ENCODE measurements around the gene LRRC74A. TPM values are rescaled to one million over a fixed set of nuclear protein-coding genes. Genes with fewer than 3 reads are reported as not detected.
A peak's percentile ranks its signal among the peaks of the same experiment; 100 is the strongest.

The LRRC74A gene
- not detected for total RNA-seq
- not detected for polyA plus RNA-seq (2013, experiment 1 of 2)
- polyA plus RNA-seq (2013, experiment 2 of 2): not detected
- long read RNA-seq, experiment 1, partial matches to known transcripts: 0 of 1 reads
- long read RNA-seq, experiment 1, other reads (novel, unspliced or antisense): 1 of 1 reads
- long read RNA-seq, experiment 2: 0 reads
- long read RNA-seq, experiment 3: 0 reads
- long read RNA-seq, experiment 4: 0 reads

DNA sequence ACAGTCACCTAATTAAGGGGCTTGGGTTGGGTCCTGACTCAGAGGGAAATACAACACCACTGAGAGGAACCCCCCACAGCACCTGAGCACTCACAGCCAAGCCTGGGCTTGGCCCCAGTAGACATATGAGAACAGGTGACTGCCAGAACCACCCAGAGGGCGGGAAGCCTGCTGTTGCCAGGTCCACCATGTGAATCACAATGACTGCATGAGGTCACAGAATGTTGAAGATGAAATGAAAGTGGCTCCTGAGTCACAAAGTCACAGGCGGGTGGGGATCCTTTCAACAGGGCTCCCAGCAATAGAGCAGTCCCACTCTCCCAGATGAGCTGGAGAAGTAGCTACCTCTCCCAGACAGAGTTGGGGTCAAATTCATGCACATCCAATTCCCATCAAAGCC, at the start of gene LRRC74A:
TSS of gene LRRC74A (plus strand) at position 287 of the 400 bp plus-strand sequence. CDS start 290 bp downstream, outside the sequence.
- H3K27me3 ChIP-seq (ENCODE audit: control insufficient read depth, insufficient read depth, low read length, poor library complexity, severe bottlenecking): no peaks in the 10 kb centered on the region
- DNase-seq: no peak
- H3K27ac Mint-ChIP-seq: no peak within 1 kb of the TSS
- no peak within 1 kb of the TSS for H3K27ac ChIP-seq (ENCODE audit: low read depth, low read length)
- WGBS, 2 experiments (ENCODE audit: insufficient coverage in 1 of 2, insufficient read length in 1 of 2): 90 to 93% methylated on average over 2 of the region's 2 CpGs
- H3K9me3 Mint-ChIP-seq: peaks cover 2% of the 10 kb centered on the region
- H3K4me3 Mint-ChIP-seq: no peak within 1 kb of the TSS
- H3K27me3 Mint-ChIP-seq (ENCODE audit: insufficient read depth): peaks cover 5% of the 10 kb centered on the region
- H3K9ac ChIP-seq (ENCODE audit: extremely low read depth, low read length, poor library complexity, severe bottlenecking): no peak within 1 kb of the TSS
- no peaks in the 10 kb centered on the region for H3K36me3 Mint-ChIP-seq (ENCODE audit: low read depth)
- H3K36me3 ChIP-seq (ENCODE audit: control insufficient read depth, insufficient read depth, low read length): no peaks in the 10 kb centered on the region
- H3K4me1 Mint-ChIP-seq: peaks cover 24% of the 10 kb centered on the region
- TF ChIP-seq, protein P1, sequence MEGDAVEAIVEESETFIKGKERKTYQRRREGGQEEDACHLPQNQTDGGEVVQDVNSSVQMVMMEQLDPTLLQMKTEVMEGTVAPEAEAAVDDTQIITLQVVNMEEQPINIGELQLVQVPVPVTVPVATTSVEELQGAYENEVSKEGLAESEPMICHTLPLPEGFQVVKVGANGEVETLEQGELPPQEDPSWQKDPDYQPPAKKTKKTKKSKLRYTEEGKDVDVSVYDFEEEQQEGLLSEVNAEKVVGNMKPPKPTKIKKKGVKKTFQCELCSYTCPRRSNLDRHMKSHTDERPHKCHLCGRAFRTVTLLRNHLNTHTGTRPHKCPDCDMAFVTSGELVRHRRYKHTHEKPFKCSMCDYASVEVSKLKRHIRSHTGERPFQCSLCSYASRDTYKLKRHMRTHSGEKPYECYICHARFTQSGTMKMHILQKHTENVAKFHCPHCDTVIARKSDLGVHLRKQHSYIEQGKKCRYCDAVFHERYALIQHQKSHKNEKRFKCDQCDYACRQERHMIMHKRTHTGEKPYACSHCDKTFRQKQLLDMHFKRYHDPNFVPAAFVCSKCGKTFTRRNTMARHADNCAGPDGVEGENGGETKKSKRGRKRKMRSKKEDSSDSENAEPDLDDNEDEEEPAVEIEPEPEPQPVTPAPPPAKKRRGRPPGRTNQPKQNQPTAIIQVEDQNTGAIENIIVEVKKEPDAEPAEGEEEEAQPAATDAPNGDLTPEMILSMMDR (conservative IDR thresholded peaks at IDR 0.05): no peak
- peaks cover 19% of the 10 kb centered on the region for H3K4me1 ChIP-seq (ENCODE audit: control insufficient read depth, insufficient read depth, low read length)
- no peak within 1 kb of the TSS for H3K4me3 ChIP-seq (ENCODE audit: low read length)
- H3K9me3 ChIP-seq (ENCODE audit: control insufficient read depth, low read length): peaks cover under 1% of the 10 kb centered on the region

DNA sequence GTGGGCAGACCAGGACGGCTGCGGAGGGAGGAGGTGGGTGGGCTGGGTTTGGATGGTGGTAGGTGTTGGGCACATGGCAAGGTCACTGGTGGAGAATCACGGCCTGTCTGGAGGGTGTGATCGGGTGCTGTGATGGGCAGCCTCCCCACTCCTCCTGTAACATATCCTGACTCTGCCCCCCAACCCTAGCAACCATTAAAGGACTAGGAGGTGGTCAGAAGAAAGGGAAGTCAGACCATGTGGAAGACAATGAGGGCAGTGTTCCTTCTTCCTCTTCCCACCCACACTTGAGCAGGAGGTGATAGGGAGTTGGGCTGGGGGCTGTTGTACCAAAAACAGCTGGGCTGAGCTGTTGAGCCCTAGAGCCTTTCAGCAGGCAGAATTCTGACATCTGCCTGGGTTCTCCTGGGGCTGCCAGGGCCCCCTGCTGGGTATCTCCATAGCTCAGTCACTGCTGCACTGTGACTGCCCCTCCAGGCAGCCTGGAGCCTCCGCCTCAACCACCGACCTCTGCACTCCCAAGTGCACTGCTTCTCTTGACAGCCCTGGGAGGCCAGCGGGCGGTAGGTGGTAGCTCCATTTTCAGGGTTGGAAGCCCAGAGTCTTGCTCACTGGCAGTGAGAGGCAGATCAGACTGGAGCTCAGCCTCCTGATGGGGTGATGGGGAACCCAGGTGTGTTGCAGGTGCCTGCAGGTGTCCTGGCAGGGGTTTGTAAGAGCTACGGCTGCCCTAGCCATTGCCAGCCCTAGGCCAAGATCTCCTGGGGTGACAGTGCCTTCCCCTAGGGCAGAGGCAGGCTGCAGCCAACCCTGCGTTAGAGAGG, 49.6 kb upstream of the LRRC74A start:
- H3K36me3 ChIP-seq (ENCODE audit: control insufficient read depth, insufficient read depth, low read length): peaks cover 2% of the 10 kb centered on the region
- TF ChIP-seq, protein P1 (conservative IDR thresholded peaks at IDR 0.05): peak; percentile 23
- Mint-ChIP-seq H3K4me3 (no peak overlapping the region), H3K27ac (no peak overlapping the region), H3K36me3 (ENCODE audit: low read depth) (peaks cover 9% of the 10 kb centered on the region), H3K4me1 (peaks cover 20% of the 10 kb centered on the region), H3K27me3 (ENCODE audit: insufficient read depth) (no peaks in the 10 kb centered on the region), H3K9me3 (no peaks in the 10 kb centered on the region)
- no peaks in the 10 kb centered on the region for H3K9me3 ChIP-seq (ENCODE audit: control insufficient read depth, low read length)
- WGBS, 2 experiments (ENCODE audit: insufficient coverage in 1 of 2, insufficient read length in 1 of 2): 82 to 89% methylated on average over 6 to 10 of the region's 10 CpGs
- DNase-seq: peak; percentile 66
- H3K9ac ChIP-seq (ENCODE audit: extremely low read depth, low read length, poor library complexity, severe bottlenecking): no peak overlapping the region
- no peak overlapping the region for H3K27ac ChIP-seq (ENCODE audit: low read depth, low read length)
- H3K4me1 ChIP-seq (ENCODE audit: control insufficient read depth, insufficient read depth, low read length): peaks cover 6% of the 10 kb centered on the region
- no peaks in the 10 kb centered on the region for H3K27me3 ChIP-seq (ENCODE audit: control insufficient read depth, insufficient read depth, low read length, poor library complexity, severe bottlenecking)
- no peak overlapping the region for H3K4me3 ChIP-seq (ENCODE audit: low read length)

DNA sequence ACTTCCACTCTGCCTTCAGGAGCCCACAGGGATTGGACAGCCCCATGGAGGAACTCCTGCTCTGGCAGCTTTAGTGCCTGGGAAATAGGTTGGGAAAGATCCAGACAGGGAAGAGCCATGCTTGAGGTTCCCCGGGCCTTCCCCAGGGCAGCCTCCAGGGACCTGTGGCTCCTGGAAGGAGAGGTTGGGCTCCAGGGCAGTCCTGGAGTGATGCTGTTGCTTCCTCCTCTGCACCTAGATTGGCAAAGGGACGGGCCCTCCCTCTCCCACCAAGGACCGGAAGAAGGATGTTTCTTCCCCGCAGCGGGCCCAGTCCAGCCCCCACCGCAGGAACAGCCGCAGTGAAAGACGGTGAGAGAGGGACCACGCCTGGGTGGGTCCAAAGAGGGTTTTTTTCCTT, 48.5 kb upstream of the LRRC74A start:
- no peak overlapping the region for H3K4me3 Mint-ChIP-seq
- H3K4me1 ChIP-seq (ENCODE audit: control insufficient read depth, insufficient read depth, low read length): peaks cover under 1% of the 10 kb centered on the region
- TF ChIP-seq, protein P1 (conservative IDR thresholded peaks at IDR 0.05): no peak
- no peaks in the 10 kb centered on the region for H3K9me3 ChIP-seq (ENCODE audit: control insufficient read depth, low read length)
- DNase-seq: peak; percentile 43
- peaks cover 5% of the 10 kb centered on the region for H3K36me3 ChIP-seq (ENCODE audit: control insufficient read depth, insufficient read depth, low read length)
- no peaks in the 10 kb centered on the region for H3K9me3 Mint-ChIP-seq
- H3K36me3 Mint-ChIP-seq (ENCODE audit: low read depth): peaks cover 13% of the 10 kb centered on the region
- no peak overlapping the region for H3K4me3 ChIP-seq (ENCODE audit: low read length)
- no peaks in the 10 kb centered on the region for H3K27me3 Mint-ChIP-seq (ENCODE audit: insufficient read depth)
- H3K27me3 ChIP-seq (ENCODE audit: control insufficient read depth, insufficient read depth, low read length, poor library complexity, severe bottlenecking): no peaks in the 10 kb centered on the region
- no peak overlapping the region for H3K27ac ChIP-seq (ENCODE audit: low read depth, low read length)
- no peak overlapping the region for H3K9ac ChIP-seq (ENCODE audit: extremely low read depth, low read length, poor library complexity, severe bottlenecking)
- WGBS, 2 experiments (ENCODE audit: insufficient coverage in 1 of 2, insufficient read length in 1 of 2): 91% methylated on average over 6 of the region's 9 CpGs; no CpG with 5 or more reads in 1 of the 2 experiments
- H3K4me1 Mint-ChIP-seq: peaks cover 14% of the 10 kb centered on the region
- no peak overlapping the region for H3K27ac Mint-ChIP-seq

Data from endodermal cell (in vitro differentiated cells).